OCI-LY1 (cell line): ENCODE measurements around the gene SHROOM1.

Experiments
- EZH2 ChIP-seq: fragments of 200-600 bp; sonication (generic), shearing (Covaris generic); IDR thresholded peaks from 2 replicates; pipeline ENCODE4 v1.8.0; 2017; ENCODE audit warnings: borderline replicate concordance, mixed run types, mild to moderate bottlenecking, antibody characterized with exemption, low read length, moderate library complexity, mixed read lengths
- TF ChIP-seq, protein P1 (sequence below): fragments of 200-600 bp; sonication (generic), shearing (Covaris generic); IDR thresholded peaks from 2 replicates; pipeline ENCODE4 v1.5.1; 2017; ENCODE audit warnings: mild to moderate bottlenecking, antibody characterized with exemption, low read length, moderate library complexity, mixed read lengths

DNA sequence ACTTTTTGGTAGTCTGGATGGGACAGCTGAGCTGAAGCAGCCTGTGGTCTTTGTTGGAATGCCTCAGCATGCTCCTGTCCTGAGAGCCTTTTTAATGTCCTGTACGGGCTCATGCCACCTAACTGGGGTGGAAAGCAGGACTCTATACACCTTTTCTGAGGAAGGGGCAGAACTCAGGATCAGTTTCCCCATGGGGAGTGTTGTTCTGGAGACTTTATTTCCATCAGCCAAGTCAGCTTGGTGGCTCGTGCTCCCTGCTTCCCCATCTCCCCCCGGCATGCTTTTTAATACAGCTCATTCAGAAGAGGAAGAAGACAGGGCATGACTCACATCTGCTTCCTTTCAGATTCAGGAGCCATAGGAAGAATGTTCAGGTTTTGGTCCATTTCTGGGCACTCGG is 48.3 kb downstream of the SHROOM1 start:
- TF ChIP-seq, protein P1, sequence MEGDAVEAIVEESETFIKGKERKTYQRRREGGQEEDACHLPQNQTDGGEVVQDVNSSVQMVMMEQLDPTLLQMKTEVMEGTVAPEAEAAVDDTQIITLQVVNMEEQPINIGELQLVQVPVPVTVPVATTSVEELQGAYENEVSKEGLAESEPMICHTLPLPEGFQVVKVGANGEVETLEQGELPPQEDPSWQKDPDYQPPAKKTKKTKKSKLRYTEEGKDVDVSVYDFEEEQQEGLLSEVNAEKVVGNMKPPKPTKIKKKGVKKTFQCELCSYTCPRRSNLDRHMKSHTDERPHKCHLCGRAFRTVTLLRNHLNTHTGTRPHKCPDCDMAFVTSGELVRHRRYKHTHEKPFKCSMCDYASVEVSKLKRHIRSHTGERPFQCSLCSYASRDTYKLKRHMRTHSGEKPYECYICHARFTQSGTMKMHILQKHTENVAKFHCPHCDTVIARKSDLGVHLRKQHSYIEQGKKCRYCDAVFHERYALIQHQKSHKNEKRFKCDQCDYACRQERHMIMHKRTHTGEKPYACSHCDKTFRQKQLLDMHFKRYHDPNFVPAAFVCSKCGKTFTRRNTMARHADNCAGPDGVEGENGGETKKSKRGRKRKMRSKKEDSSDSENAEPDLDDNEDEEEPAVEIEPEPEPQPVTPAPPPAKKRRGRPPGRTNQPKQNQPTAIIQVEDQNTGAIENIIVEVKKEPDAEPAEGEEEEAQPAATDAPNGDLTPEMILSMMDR = no peak
- no peak for TF ChIP-seq EZH2
